OCI-LY1 (cell line): ENCODE measurements around the gene TEX26.

ENCODE experiments used
- CTCF ChIP-seq: fragments of 200-600 bp; sonication (generic), shearing (Covaris generic); IDR thresholded peaks from 2 replicates; pipeline ENCODE4 v1.5.1; 2017; ENCODE audit warnings: mild to moderate bottlenecking, antibody characterized with exemption, low read length, moderate library complexity, mixed read lengths
- EZH2 ChIP-seq: fragments of 200-600 bp; sonication (generic), shearing (Covaris generic); IDR thresholded peaks from 2 replicates; pipeline ENCODE4 v1.8.0; 2017; ENCODE audit warnings: borderline replicate concordance, mixed run types, mild to moderate bottlenecking, antibody characterized with exemption, low read length, moderate library complexity, mixed read lengths

GRCh38 chr13:31000889-31001288 is 68.4 kb downstream of the TEX26 start:
- TF ChIP-seq EZH2 (no peak), CTCF (no peak)
